Thyroid gland (tissue), 4 donors: ENCODE results near the gene PLEKHG4.

ENCODE experiments used
- CTCF ChIP-seq, 6 experiments: fragments of 200-600 bp in 3 of 6; fragments of 450-650 bp in 3 of 6; sonication (generic) in 3 of 6; IDR thresholded peaks; one replicate each; pipeline ENCODE4 v1.5.1; 2016 to 2019; ENCODE audit warnings: antibody characterized with exemption in 6 of 6, mild to moderate bottlenecking in 2 of 6, inconsistent platforms in 1 of 6, moderate library complexity in 1 of 6
- POLR2A ChIP-seq, 2 donors: fragments of 450-650 bp; IDR thresholded peaks; one replicate each; pipeline ENCODE4 v1.6.1; 2017; ENCODE audit warnings: antibody characterized with exemption in 2 of 2, mild to moderate bottlenecking in 2 of 2, moderate library complexity in 1 of 2

- TF ChIP-seq CTCF (IDR thresholded peaks at IDR 0.05), result no peak
- no peak for TF ChIP-seq POLR2A (IDR thresholded peaks at IDR 0.05)
These were observed 12.1 kb downstream of the PLEKHG4 start for GRCh38 chr16:67291461-67291860.
